HepG2 (cell line): ENCODE measurements around the gene TRPT1. TPM values are rescaled to one million over a fixed set of nuclear protein-coding genes. Genes with fewer than 3 reads are reported as not detected.

Source experiments
- ATAC-seq: fragments of 200-7000 bp; cut with Tn5 transposase; 3 replicates; pipeline ENCODE4 v1.9.1; 2020; ENCODE audit warnings: mild to moderate bottlenecking, moderate library complexity
- BruUV-seq: library from RNA; stranded (reverse); fragments of 400-500 nt; replicated peaks from 2 replicates; lab custom pipeline; 2021; lab: Mats Ljungman, UMichigan
- CTCF ChIA-PET: fragments of 300-600 bp; formaldehyde crosslinking; extraction: SDS; loops from one replicate; lab custom pipeline; 2021; ENCODE audit warnings: low total read pairs, inconsistent platforms, low intra/inter-chr PET ratio; lab: Yijun Ruan, JAX
- POLR2A ChIA-PET: fragments of 350-600 bp; sonication (Branson Sonifier 250); formaldehyde crosslinking; loops from one replicate; lab custom pipeline; 2020; ENCODE audit warnings: antibody characterized with exemption, inconsistent platforms; lab: Yijun Ruan, JAX
- DNase-seq: peaks from one replicate; pipeline ENCODE4 v3.0.0-alpha.2; 2015; ENCODE audit warnings: low spot score
- FAIRE-seq: peaks from 3 replicates; lab custom pipeline; 2011; peaks lifted over from hg19 to GRCh38; lab: Jason Lieb, UNC
- H2AFZ ChIP-seq: one replicate; pipeline ENCODE4 v1.6.1; 2011; ENCODE audit warnings: low read length, inconsistent platforms
- H3K27ac ChIP-seq: fragments of 300-600 bp; 3 replicates; pipeline ENCODE4 v1.8.0; 2011; ENCODE audit warnings: mixed run types, mild to moderate bottlenecking, mixed read lengths, low read length, inconsistent platforms; ENCODE audit not compliant: insufficient read depth; ENCODE audit errors: extremely low read length
- H3K27me3 ChIP-seq, 2 experiments: fragments of 200-600 bp in 1 of 2; 2 replicates in 1 of 2; 3 replicates in 1 of 2; pipeline versions ENCODE4 v1.6.0 to v1.8.0; 2011; ENCODE audit warnings: low read length in 2 of 2, mild to moderate bottlenecking in 2 of 2, moderate library complexity in 2 of 2, inconsistent platforms in 1 of 2; ENCODE audit not compliant: insufficient read depth in 2 of 2, control insufficient read depth in 1 of 2
- H3K36me3 ChIP-seq, 2 experiments: fragments of 200-600 bp in 1 of 2; replicated peaks in 1 of 2; 2 replicates in 1 of 2; 3 replicates in 1 of 2; pipeline versions ENCODE4 v1.5.1 to v1.8.0; 2011; ENCODE audit warnings: low read length in 2 of 2, inconsistent platforms in 1 of 2; ENCODE audit not compliant: insufficient read depth in 2 of 2, control insufficient read depth in 1 of 2
- H3K4me1 ChIP-seq: 2 replicates; pipeline ENCODE4 v1.5.1; 2012; ENCODE audit warnings: low read length, inconsistent platforms; ENCODE audit not compliant: insufficient read depth
- H3K4me2 ChIP-seq: 2 replicates; pipeline ENCODE4 v1.6.0; 2011; ENCODE audit warnings: low read depth, low read length, inconsistent platforms
- H3K4me3 ChIP-seq, 3 experiments: fragments of 200-600 bp in 1 of 3; sonication (generic), shearing (Covaris generic) in 1 of 3; replicated peaks in 1 of 3; 2 replicates each; pipeline ENCODE4 v1.5.1; 2011 to 2016; ENCODE audit warnings: low read length in 3 of 3, inconsistent platforms in 2 of 3, low read depth in 2 of 3, mild to moderate bottlenecking in 2 of 3, control low read depth in 1 of 3, mixed read lengths in 1 of 3; ENCODE audit not compliant: insufficient read depth in 1 of 3
- H3K79me2 ChIP-seq: one replicate; pipeline ENCODE4 v1.6.1; 2011; ENCODE audit warnings: low read length, inconsistent platforms; ENCODE audit not compliant: insufficient read depth
- H3K9ac ChIP-seq: 2 replicates; pipeline ENCODE4 v1.6.0; 2011; ENCODE audit warnings: mild to moderate bottlenecking, low read depth, low read length, inconsistent platforms; ENCODE audit not compliant: insufficient read depth
- H3K9me3 ChIP-seq: 2 replicates; pipeline ENCODE4 v1.5.1; 2012; ENCODE audit warnings: mild to moderate bottlenecking, low read length
- H4K20me1 ChIP-seq: 2 replicates; pipeline ENCODE4 v1.6.0; 2011; ENCODE audit warnings: inconsistent platforms, mild to moderate bottlenecking, low read length, moderate library complexity; ENCODE audit not compliant: insufficient read depth
- ZNF251 ChIP-seq: sonication (generic); formaldehyde crosslinking; IDR thresholded peaks from 2 replicates; pipeline ENCODE4 v1.9.0; 2021; ENCODE audit warnings: mild to moderate bottlenecking, missing genetic modification reagents
- ZNF839 ChIP-seq: sonication (generic); formaldehyde crosslinking; IDR thresholded peaks from 2 replicates; pipeline ENCODE4 v1.4.0; 2020; ENCODE audit warnings: missing genetic modification reagents, mild to moderate bottlenecking, borderline replicate concordance
- WGBS: methylation state at CpG from one replicate; pipeline ENCODE4 v1.1.6; 2017; ENCODE audit warnings: low lambda C conversion rate; 5-methylcytosine and 5-hydroxymethylcytosine counted together
- in situ Hi-C: cut with HindIII; loops from 2 replicates; pipeline ENCODE4 v1.10.0; 2017; ENCODE audit warnings: low pct_unique_long_range_greater_than_20kb; ENCODE audit not compliant: extremely low pct_ligation_motif_present
- intact Hi-C: fragments of 100-400 bp; cut with micrococcal nuclease; formaldehyde crosslinking; loops from one replicate; pipeline ENCODE4 v1.10.0; 2022; ENCODE audit not compliant: unreplicated experiment
- polyA plus RNA-seq, 8 experiments: library from polyadenylated mRNA; depleted of rRNA in 3 of 8; stranded (reverse) in 7 of 8; unstranded in 1 of 8; fragments of >200 nt; fragmentation: Illumina TruSeq in 4 of 8; extraction: Trizol in 4 of 8; gene quantifications; 2 replicates each; pipeline versions ENCODE4 v1.2.1 to v1.2.3, GENCODE V29; 2011 to 2016; ENCODE audit warnings: low read depth in 4 of 8, missing spikeins in 1 of 8, mixed read lengths in 1 of 8; ENCODE audit not compliant: insufficient read depth in 1 of 8
- total RNA-seq, 5 experiments: library from RNA; depleted of rRNA; stranded (reverse); fragments of >200 nt; fragmentation: Illumina TruSeq; extraction: Trizol; gene quantifications; 2 replicates each; pipeline ENCODE4 v1.2.3, GENCODE V29; 2016; ENCODE audit warnings: low read depth in 1 of 5

TRPT1 gene
- total and polyA plus RNA-seq, 2 of the 13 experiments (the other 11 are each of a cell fraction or from before 2014, with no cell fraction given): 24.8 to 40.7 TPM

- Histone ChIP-seq H2AFZ (no peak overlapping the region), H3K27ac (no peak overlapping the region), H3K4me1 (no peaks in the 10 kb centered on the region), H3K9ac (no peak overlapping the region), H3K4me2 (no peak overlapping the region), H4K20me1 (no peaks in the 10 kb centered on the region), H3K36me3 (peaks cover 51 to 85% of the 10 kb centered on the region in 2 experiments), H3K9me3 (no peaks in the 10 kb centered on the region), H3K79me2 (peaks cover 14% of the 10 kb centered on the region), H3K27me3 (no peaks in the 10 kb centered on the region), H3K4me3 (no peak overlapping the region)
- intact Hi-C loops: no loop called here
- no peak for DNase-seq
- no peak for ATAC-seq
- FAIRE-seq: no peak
- in situ Hi-C loops: no loop called here
- ChIA-PET POLR2A (interaction anchor here (1.5 kb wide), 1 partner anchor 11 kb away, joined by 6 read pairs; the partner anchor contains the start of gene STIP1), CTCF (no interaction called here)
- no peak for TF ChIP-seq ZNF839 (CRISPR knock-in tag)
- WGBS: 95% methylated on average over 9 of the region's 9 CpGs
- no TSS peak for BruUV-seq
Observed at GRCh38 chr11:64196626-64197025, 29.4 kb downstream of the TRPT1 start.

GRCh38 chr11:64192434-64192833, 33.6 kb downstream of the TRPT1 start:
- no peak overlapping the region for H3K4me2 ChIP-seq
- FAIRE-seq (no peak), ATAC-seq (no peak), DNase-seq (no peak)
- peaks cover 13% of the 10 kb centered on the region for H3K4me1 ChIP-seq
- no peak overlapping the region for H3K4me3 ChIP-seq
- H3K36me3 ChIP-seq: peaks cover 38 to 55% of the 10 kb centered on the region in 2 experiments
- TF ChIP-seq ZNF251: no peak
- CTCF ChIA-PET: no interaction called here
- WGBS: 90% methylated on average over 4 of the region's 5 CpGs
- H3K27me3 ChIP-seq: no peaks in the 10 kb centered on the region
- no peak overlapping the region for H3K9ac ChIP-seq
- peaks cover 25% of the 10 kb centered on the region for H3K79me2 ChIP-seq
- intact Hi-C loops (no loop called here), in situ Hi-C loops (no loop called here)
- POLR2A ChIA-PET: no interaction called here
- H2AFZ ChIP-seq: no peak overlapping the region
- no peak overlapping the region for H3K27ac ChIP-seq
- H3K9me3 ChIP-seq: no peaks in the 10 kb centered on the region
- H4K20me1 ChIP-seq: peaks cover 19% of the 10 kb centered on the region
- no TSS peak for BruUV-seq
